ENCODE measurements around the gene PDCD4.
A peak's percentile ranks its signal among the peaks of the same experiment; 100 is the strongest.
"Not testable (repeated sequence)": the region's sequence is repeated elsewhere in the genome, so short reads cannot be mapped to it uniquely, and the experiment has no call there.

PDCD4 gene

GRCh38 chr10:110865809-110866482, 5.8 kb upstream of the PDCD4 start:
- H3K9ac ChIP-seq (ENCODE audit: low read length), result peak overlapping the region; percentile 72
- H3K14ac ChIP-seq (ENCODE audit: low read length in 2 of 2), result no peak overlapping the region
- H3K9me3 ChIP-seq (ENCODE audit: control insufficient read depth, low read length), result no peaks in the 10 kb centered on the region
- H3K79me1 ChIP-seq (replicated peaks; ENCODE audit: low read length, poor library complexity, severe bottlenecking), result no peaks in the 10 kb centered on the region
- H2AK5ac ChIP-seq (ENCODE audit: low read length, severe bottlenecking), result no peak overlapping the region
- no peak overlapping the region for H3K18ac ChIP-seq (ENCODE audit: low read depth in 1 of 2, low read length in 2 of 2)
- no peak overlapping the region for H2BK5ac ChIP-seq (ENCODE audit: low read depth, low read length, poor library complexity, severe bottlenecking)
- WGBS, result 92% methylated on average over 4 of the region's 4 CpGs
- no peak overlapping the region for H2BK120ac ChIP-seq (ENCODE audit: low read depth, low read length)
- H3K4me2 ChIP-seq (ENCODE audit: low read length, poor library complexity, severe bottlenecking), result no peak overlapping the region
- peak overlapping the region in 1 of 2 experiments; percentile 24 for H2BK12ac ChIP-seq (ENCODE audit: low read length in 2 of 2)
- no peaks in the 10 kb centered on the region for H3K4me1 ChIP-seq (ENCODE audit: control insufficient read depth, insufficient read depth, low read depth, low read length)
- H3K4me3 ChIP-seq (ENCODE audit: insufficient read depth in 1 of 2, low read depth in 1 of 2, low read length in 2 of 2), result no peak overlapping the region
- H3K36me3 ChIP-seq (ENCODE audit: control insufficient read depth in 1 of 2, insufficient read depth in 2 of 2, low read depth in 1 of 2, low read length in 2 of 2), result no peaks in the 10 kb centered on the region
- no peaks in the 10 kb centered on the region for H3K27me3 ChIP-seq (ENCODE audit: control insufficient read depth in 1 of 2, insufficient read depth in 1 of 2, low read length in 2 of 2)
- no peak for DNase-seq
- no peak overlapping the region for H3K4ac ChIP-seq (ENCODE audit: low read depth in 1 of 2, low read length in 2 of 2)
- no peak overlapping the region for H3K23ac ChIP-seq (ENCODE audit: low read length in 2 of 2)
- no peak overlapping the region for H3K27ac ChIP-seq (ENCODE audit: low read length, poor library complexity, severe bottlenecking)
- peak overlapping the region; percentile 76 for H4K8ac ChIP-seq (ENCODE audit: low read length)
- no peak overlapping the region for H4K91ac ChIP-seq (ENCODE audit: low read length)
- H2AFZ ChIP-seq (ENCODE audit: low read depth, low read length), result no peak overlapping the region
- H2BK15ac ChIP-seq (ENCODE audit: low read depth, poor library complexity, severe bottlenecking), result no peak overlapping the region

GRCh38 chr10:110867011-110867806, 4.5 kb upstream of the PDCD4 start:
- H3K27ac ChIP-seq (ENCODE audit: low read length, poor library complexity, severe bottlenecking); H3K27me3 ChIP-seq (ENCODE audit: control insufficient read depth in 1 of 2, insufficient read depth in 1 of 2, low read length in 2 of 2); H2BK12ac ChIP-seq (ENCODE audit: low read length in 2 of 2); H3K23ac ChIP-seq (ENCODE audit: low read length in 2 of 2); H3K14ac ChIP-seq (ENCODE audit: low read length in 2 of 2); H4K91ac ChIP-seq (ENCODE audit: low read length); H2AK5ac ChIP-seq (ENCODE audit: low read length, severe bottlenecking); H4K8ac ChIP-seq (ENCODE audit: low read length); H3K4me3 ChIP-seq (ENCODE audit: insufficient read depth in 1 of 2, low read depth in 1 of 2, low read length in 2 of 2); H3K9me3 ChIP-seq (ENCODE audit: control insufficient read depth, low read length); H3K79me1 ChIP-seq (replicated peaks; ENCODE audit: low read length, poor library complexity, severe bottlenecking); H2BK15ac ChIP-seq (ENCODE audit: low read depth, poor library complexity, severe bottlenecking); H2AFZ ChIP-seq (ENCODE audit: low read depth, low read length); H3K36me3 ChIP-seq (ENCODE audit: control insufficient read depth in 1 of 2, insufficient read depth in 2 of 2, low read depth in 1 of 2, low read length in 2 of 2); H2BK120ac ChIP-seq (ENCODE audit: low read depth, low read length); H2BK5ac ChIP-seq (ENCODE audit: low read depth, low read length, poor library complexity, severe bottlenecking); H3K4me2 ChIP-seq (ENCODE audit: low read length, poor library complexity, severe bottlenecking); H3K4ac ChIP-seq (ENCODE audit: low read depth in 1 of 2, low read length in 2 of 2); H3K4me1 ChIP-seq (ENCODE audit: control insufficient read depth, insufficient read depth, low read depth, low read length); DNase-seq: not testable (repeated sequence)
- Histone ChIP-seq H3K9ac (ENCODE audit: low read length) (peak overlapping the region; percentile 72), H3K18ac (ENCODE audit: low read depth in 1 of 2, low read length in 2 of 2) (peak overlapping the region in 1 of 2 experiments; percentile 9)
- 81% methylated on average over 6 of the region's 8 CpGs for WGBS

GRCh38 chr10:110867807-110868465, 3.8 kb upstream of the PDCD4 start:
- Histone ChIP-seq H3K4me1 (ENCODE audit: control insufficient read depth, insufficient read depth, low read depth, low read length) (peaks cover 2% of the 10 kb centered on the region), H3K18ac (ENCODE audit: low read depth in 1 of 2, low read length in 2 of 2) (no peak overlapping the region), H2BK15ac (ENCODE audit: low read depth, poor library complexity, severe bottlenecking) (no peak overlapping the region), H3K4me3 (ENCODE audit: insufficient read depth in 1 of 2, low read depth in 1 of 2, low read length in 2 of 2) (no peak overlapping the region), H3K27me3 (ENCODE audit: control insufficient read depth in 1 of 2, insufficient read depth in 1 of 2, low read length in 2 of 2) (no peaks in the 10 kb centered on the region), H3K9ac (ENCODE audit: low read length) (no peak overlapping the region), H2AK5ac (ENCODE audit: low read length, severe bottlenecking) (no peak overlapping the region), H3K79me1 (replicated peaks; ENCODE audit: low read length, poor library complexity, severe bottlenecking) (no peaks in the 10 kb centered on the region), H2BK120ac (ENCODE audit: low read depth, low read length) (no peak overlapping the region), H2BK12ac (ENCODE audit: low read length in 2 of 2) (no peak overlapping the region), H3K14ac (ENCODE audit: low read length in 2 of 2) (no peak overlapping the region), H2BK5ac (ENCODE audit: low read depth, low read length, poor library complexity, severe bottlenecking) (no peak overlapping the region), H2AFZ (ENCODE audit: low read depth, low read length) (no peak overlapping the region), H3K9me3 (ENCODE audit: control insufficient read depth, low read length) (no peaks in the 10 kb centered on the region), H4K91ac (ENCODE audit: low read length) (no peak overlapping the region), H3K4ac (ENCODE audit: low read depth in 1 of 2, low read length in 2 of 2) (no peak overlapping the region), H3K27ac (ENCODE audit: low read length, poor library complexity, severe bottlenecking) (no peak overlapping the region), H3K23ac (ENCODE audit: low read length in 2 of 2) (no peak overlapping the region), H3K36me3 (ENCODE audit: control insufficient read depth in 1 of 2, insufficient read depth in 2 of 2, low read depth in 1 of 2, low read length in 2 of 2) (no peaks in the 10 kb centered on the region), H3K4me2 (ENCODE audit: low read length, poor library complexity, severe bottlenecking) (no peak overlapping the region), H4K8ac (ENCODE audit: low read length) (no peak overlapping the region)
- WGBS, result 71% methylated on average over 4 of the region's 4 CpGs
- no peak for DNase-seq

GRCh38 chr10:110868981-110869380, 2.7 kb upstream of the PDCD4 start:
- Histone ChIP-seq H3K18ac (ENCODE audit: low read depth in 1 of 2, low read length in 2 of 2) (no peak overlapping the region), H2BK12ac (ENCODE audit: low read length in 2 of 2) (no peak overlapping the region), H3K27ac (ENCODE audit: low read length, poor library complexity, severe bottlenecking) (no peak overlapping the region), H2BK120ac (ENCODE audit: low read depth, low read length) (no peak overlapping the region), H3K9me3 (ENCODE audit: control insufficient read depth, low read length) (no peaks in the 10 kb centered on the region), H3K4ac (ENCODE audit: low read depth in 1 of 2, low read length in 2 of 2) (no peak overlapping the region), H2BK15ac (ENCODE audit: low read depth, poor library complexity, severe bottlenecking) (no peak overlapping the region), H3K4me2 (ENCODE audit: low read length, poor library complexity, severe bottlenecking) (no peak overlapping the region), H3K9ac (ENCODE audit: low read length) (no peak overlapping the region), H3K23ac (ENCODE audit: low read length in 2 of 2) (no peak overlapping the region), H3K27me3 (ENCODE audit: control insufficient read depth in 1 of 2, insufficient read depth in 1 of 2, low read length in 2 of 2) (no peaks in the 10 kb centered on the region), H4K91ac (ENCODE audit: low read length) (no peak overlapping the region), H4K8ac (ENCODE audit: low read length) (no peak overlapping the region), H2AK5ac (ENCODE audit: low read length, severe bottlenecking) (no peak overlapping the region), H3K14ac (ENCODE audit: low read length in 2 of 2) (no peak overlapping the region), H2AFZ (ENCODE audit: low read depth, low read length) (no peak overlapping the region), H3K36me3 (ENCODE audit: control insufficient read depth in 1 of 2, insufficient read depth in 2 of 2, low read depth in 1 of 2, low read length in 2 of 2) (no peaks in the 10 kb centered on the region), H3K4me1 (ENCODE audit: control insufficient read depth, insufficient read depth, low read depth, low read length) (peaks cover 2% of the 10 kb centered on the region), H3K79me1 (replicated peaks; ENCODE audit: low read length, poor library complexity, severe bottlenecking) (no peaks in the 10 kb centered on the region), H2BK5ac (ENCODE audit: low read depth, low read length, poor library complexity, severe bottlenecking) (no peak overlapping the region), H3K4me3 (ENCODE audit: insufficient read depth in 1 of 2, low read depth in 1 of 2, low read length in 2 of 2) (no peak overlapping the region)
- WGBS, result 88% methylated on average over 5 of the region's 6 CpGs
- no peak for DNase-seq

Data from mesenchymal stem cell (in vitro differentiated cells and primary cell).